HG03460 (cell line): Measurements from ENCODE around the gene UBQLNL.
A peak's percentile ranks its signal among the peaks of the same experiment; 100 is the strongest.

Experiments used
- ATAC-seq: cut with Tn5 transposase; IDR thresholded peaks from one replicate; pipeline ENCODE4 v1.9.1; 2021; ENCODE audit not compliant: unreplicated experiment

The UBQLNL gene, protein sequence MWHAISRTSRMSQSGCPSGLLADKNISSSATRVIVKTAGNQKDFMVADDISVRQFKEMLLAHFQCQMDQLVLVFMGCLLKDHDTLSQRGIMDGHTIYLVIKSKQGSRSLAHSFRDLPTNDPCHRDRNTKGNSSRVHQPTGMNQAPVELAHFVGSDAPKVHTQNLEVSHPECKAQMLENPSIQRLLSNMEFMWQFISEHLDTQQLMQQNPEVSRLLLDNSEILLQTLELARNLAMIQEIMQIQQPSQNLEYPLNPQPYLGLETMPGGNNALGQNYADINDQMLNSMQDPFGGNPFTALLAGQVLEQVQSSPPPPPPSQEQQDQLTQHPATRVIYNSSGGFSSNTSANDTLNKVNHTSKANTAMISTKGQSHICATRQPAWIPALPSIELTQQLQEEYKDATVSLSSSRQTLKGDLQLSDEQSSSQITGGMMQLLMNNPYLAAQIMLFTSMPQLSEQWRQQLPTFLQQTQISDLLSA

DNA sequence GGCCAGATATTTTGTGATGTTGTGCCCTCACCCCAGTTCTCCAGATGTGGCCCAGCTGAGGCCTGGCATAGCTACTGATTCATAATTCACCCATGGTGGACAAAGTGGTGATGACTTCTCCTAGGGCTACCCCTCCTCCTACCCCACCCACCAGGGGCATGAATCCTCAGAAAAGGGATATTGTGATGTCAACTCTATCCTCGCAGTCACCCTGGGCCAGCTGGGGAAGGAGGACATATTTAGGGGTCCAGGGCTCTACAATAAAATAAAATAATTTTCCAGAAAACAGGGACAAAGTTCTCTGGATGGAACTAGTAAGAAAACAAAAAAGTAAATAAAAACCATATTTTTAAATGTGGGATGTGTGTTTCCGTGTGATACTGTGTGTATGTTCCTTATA lies at the start of gene UBQLNL:
UBQLNL (minus strand) TSS at position 101 of the 400 bp plus-strand sequence. CDS start 258 bp downstream, outside the sequence.
- ATAC-seq: no peak

DNA sequence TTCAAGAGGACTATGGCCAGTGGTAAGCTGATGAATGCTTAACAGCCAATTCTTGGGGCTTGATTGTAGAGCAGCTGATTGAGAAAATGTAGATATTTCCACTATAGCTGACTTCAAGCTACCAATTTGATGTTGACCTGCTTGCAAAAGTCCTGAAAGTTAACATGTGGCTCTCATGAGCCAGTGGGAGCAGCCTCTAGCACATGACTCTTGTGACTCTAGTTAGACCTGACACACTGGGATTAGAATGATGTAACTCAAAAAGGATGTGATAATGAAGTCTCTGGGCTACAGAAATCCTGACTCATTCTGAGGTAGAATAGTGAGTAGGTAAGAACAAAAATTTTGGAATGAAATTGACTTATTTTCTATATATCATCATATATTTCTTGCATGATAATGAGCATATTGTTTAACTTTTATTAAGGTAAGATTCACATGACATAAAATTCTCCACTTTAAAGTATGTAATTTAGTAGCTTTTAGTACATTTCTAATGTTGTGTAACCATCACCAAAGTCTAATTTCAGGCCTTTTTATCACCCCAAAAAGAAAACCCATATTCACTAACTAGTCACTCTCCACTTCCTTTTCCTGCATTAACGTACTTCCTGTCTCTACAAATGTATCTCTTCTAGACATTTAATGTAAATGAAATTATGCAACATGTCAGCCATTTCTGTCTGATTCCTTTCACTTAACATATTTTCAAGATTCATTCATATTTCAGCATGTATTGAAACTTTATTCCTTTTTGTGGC lies 47.9 kb upstream of the UBQLNL start:
- no peak for ATAC-seq

DNA sequence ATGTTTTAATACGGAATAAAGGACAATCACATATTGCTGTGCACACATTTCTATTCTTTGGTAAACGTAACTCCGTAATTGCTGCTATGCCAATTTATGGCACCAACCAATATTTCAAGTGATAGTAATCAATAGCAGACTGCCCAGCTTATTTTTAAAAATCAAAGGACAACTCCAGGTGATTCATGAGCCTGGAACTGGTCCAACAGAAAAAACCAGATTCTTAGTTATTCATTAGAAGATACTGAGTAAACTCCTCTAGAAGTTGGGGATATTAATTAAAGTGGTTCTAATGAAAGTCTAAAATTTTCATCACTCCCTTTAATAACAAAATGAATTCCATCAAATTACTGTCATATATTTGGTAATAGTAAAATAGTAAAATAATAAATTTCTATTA lies 41.3 kb upstream of the UBQLNL start:
- ATAC-seq: no peak

DNA sequence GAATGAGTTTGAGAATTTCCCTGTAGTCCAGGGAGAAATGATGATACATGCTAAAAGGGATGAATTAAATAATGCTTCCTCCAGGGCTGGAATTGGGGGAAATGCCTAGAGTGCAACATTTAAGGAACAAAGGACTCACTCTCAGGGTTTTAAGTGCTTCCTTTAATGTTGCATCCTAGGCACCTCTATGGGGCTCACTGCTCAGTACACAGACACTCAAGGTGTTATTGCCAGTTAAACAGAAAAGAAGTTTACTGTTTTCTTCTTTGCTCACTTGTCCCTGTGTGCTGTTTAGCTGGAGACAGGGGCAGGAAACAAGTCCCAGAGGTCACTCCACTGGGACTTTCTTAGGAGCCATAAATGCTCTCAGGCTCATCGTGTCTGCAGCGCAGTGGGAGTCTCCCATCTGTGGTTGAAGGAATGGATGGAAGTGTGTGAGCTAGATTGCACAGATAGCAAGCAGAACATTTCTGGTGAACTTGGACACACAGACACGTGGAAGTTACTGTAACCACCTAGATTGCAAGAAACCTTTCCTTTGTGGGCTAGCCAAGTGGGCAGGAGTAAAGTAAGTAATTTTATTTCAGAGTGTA lies 40.2 kb upstream of the UBQLNL start:
- no peak for ATAC-seq

DNA sequence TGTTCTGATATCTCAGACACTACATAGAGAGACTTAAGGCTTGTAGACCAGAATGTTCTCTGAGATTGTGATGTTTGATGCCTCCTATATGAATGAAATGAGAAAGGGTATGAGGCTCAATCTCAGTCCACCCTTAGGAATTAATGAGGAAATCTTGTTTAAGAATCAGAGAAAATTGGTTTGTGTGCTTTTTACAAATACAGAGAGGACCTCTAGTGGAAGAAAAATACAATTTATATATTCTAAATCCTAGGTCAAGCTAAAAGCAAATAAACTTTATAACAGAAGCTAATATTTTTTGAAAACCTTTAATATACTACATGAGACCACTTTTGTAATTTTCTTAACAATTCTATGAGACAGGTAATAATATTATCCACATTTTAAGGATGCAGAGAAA lies 36.8 kb upstream of the UBQLNL start:
- no peak for ATAC-seq

DNA sequence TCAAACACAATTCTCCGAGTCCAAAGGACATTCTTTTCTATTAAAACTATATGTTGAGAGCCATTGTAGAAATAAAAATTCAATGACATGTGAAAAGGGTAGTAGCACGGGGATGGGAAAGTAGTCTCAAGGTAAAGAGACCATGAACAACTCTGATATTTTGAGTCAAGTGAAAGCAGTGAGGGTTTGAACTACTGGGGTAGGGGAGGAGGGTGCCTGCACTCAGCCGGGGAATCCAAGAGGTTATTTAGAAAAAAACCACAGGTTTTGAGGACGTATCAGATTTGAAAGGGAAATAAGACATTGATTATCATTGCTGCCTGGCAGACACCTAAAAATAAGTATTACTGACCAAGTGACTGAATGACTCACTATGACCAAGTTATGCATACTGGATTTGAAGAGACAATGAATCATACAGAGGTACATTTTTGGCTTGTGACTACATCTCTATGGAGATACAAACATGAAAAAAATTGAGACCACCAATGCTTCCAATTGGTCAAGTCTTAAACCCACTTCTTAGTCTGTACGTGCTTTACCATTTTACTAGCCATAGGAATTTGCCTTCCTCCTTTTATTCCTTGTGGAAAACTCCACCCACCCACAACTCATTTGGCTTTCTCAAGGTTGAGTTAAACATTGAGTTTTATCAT lies 34.1 kb upstream of the UBQLNL start:
- peak; percentile 46 for ATAC-seq

DNA sequence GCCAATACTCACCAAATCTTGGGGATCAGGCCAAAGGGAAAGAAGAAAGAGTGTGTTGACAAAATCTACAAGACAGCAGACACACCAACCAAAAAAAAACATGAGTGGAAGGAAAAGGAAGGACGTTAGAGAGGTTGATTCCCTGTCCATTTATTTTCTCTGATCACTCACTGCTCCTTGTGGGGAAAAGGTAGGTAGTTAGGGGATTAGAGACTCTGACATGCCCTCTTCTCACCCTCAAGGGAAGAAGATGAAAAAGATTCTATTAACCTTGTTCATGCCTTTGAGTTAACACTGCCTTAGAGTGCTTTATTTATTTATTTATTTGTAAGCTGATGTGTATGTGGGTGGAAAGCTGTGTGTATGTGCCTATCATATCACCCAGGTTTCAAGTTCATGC lies 31.9 kb upstream of the UBQLNL start, which contains the start of gene OR52H1:
OR52H1 (minus strand) TSS at position 101 of the 400 bp plus-strand sequence. CDS start 3,035 bp downstream, outside the sequence.
- ATAC-seq: no peak

DNA sequence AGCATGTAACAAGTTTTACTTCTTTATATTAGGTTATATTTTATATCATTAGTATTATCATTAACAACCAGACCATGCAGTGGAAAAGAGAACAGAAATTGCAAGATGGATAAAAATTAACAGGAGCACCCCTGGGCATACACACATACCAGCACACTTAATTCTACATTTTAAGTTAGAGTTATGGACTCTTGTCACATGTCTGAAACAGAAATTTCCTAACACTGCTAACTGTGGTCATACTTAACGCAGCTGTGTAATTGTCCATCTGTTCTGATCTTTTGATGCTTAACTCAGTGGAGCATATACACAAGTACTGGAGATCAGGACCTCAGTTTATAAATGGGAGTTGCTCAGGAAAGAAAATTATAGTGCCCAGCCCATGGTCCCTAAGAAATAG lies 31.5 kb upstream of the UBQLNL start:
- ATAC-seq: peak; percentile 82

DNA sequence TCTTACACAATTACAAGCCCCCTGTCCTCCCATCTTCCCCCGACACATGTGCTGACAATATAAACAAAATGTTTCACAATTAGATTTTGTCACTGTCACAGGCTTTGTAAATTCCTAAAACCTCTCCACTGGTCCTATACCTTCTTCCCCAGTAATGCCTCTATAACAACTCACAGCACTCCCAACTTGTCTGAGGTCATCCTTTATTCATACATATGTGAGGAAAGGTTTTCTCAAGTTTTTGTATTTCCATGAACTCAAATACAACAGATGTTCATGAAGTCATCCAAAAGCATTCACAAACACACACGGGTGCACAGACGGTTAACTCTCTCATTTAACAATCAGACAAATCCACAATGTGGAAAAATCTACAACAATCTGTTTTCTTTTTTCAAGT lies 30.0 kb upstream of the UBQLNL start:
- ATAC-seq: no peak

DNA sequence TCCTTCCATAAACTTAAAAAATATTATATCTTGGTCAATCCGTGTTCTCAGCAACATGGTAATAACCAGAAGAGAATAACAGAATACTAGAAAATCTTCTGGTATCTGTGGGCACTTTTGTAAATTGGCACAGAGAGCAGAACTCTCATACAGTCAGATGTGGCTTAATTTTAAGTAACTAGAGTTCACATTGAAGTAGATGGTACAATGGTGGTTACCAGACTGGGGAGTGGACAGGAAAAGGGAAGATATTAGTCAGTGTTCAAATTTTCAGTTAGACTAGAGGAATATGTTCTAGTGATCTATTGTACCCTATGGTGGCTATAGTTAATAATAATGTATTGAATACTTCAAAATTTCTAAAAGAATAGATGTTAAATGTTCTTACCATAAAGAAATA lies 24.9 kb upstream of the UBQLNL start:
- no peak for ATAC-seq

DNA sequence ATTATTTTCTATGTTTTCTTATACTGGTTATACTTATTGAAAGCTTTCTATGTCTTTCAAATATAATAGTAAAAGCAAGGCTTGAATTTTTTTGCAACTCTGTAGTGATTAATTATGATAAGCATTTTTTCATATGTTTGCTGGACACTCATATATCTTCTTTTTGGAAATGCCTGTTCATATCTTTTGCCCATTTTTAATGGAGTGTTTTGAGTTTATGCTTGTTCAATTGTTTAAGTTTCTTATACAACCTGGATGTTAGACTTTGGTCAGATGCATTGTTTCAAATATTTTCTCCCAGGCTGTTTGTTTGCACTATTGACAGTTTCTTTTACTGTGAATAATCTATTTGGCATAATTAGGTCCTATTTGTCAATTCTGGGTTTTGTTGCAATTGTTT lies 20.0 kb upstream of the UBQLNL start:
- ATAC-seq: no peak

DNA sequence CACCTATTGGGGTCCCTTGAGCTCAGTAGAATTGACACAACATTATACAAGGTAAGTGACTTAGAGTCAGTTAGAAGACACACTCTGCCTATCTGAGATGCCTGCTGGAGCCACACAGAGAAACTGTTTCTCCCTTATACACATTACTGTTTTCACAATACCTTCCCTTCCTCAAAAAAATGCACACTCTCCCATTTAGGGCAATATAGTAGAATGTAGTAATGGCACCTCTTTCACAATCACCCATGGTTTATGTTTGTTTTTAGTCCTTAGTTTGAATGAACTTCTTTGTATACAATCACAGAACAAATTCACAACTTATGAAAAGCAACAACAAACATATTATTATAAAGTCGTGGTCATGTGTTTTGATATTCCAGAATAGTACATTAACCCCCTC lies 17.5 kb upstream of the UBQLNL start:
- no peak for ATAC-seq

DNA sequence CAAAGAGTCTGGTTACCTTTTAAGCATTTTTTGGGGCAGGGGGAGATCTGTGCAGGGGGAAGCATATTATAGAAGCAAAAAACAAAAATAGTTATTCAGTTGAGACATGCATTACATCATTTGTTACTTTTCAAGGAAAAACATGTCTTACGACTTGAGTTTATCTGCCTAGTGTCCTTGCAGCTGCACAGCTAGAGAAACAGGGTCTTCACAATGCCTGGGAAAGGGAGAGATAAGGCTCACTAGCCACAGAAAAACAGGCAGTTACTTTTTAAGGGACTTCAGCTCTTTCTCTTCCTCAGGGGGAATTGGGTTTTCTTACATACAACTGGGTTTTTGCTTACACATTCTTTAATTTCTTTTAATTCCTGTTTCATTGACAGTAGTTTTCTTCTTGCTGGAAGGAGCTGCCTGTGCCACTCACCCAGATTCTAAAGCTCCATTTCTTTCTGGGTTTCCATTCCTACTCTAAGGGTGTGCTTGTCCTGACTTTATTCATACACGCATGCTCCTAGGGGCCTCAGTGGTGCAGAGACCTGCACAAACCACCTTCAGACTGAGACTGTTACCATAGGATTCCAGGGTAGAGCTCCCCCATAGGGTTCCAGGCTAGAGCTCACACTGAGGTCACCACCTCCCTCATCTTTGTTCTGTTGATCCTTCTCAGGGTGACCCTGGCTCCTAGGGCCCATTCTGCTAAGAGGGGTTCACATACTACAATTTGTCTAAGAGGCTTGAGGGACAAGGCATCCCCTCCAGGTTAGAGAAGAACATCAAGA lies 14.7 kb upstream of the UBQLNL start:
- no peak for ATAC-seq

DNA sequence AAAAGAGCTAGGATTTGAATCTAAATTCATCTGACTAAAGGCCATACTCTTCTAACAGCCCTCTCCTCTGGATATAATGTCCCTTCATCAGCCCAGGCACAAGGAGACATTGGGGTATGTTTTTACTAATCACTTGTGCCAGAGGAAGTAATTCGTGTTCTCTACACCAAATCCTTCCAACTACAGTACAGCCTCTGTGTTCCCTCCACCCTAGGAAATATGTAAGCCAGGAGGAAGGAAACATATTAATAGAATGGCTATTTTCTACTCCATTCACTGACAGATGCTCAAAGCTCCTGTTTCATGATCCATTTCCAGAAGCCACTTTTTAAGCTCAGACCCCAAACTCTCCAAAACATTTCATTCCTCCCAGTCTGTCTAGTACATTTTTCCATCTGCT lies 12.0 kb upstream of the UBQLNL start:
- no peak for ATAC-seq

DNA sequence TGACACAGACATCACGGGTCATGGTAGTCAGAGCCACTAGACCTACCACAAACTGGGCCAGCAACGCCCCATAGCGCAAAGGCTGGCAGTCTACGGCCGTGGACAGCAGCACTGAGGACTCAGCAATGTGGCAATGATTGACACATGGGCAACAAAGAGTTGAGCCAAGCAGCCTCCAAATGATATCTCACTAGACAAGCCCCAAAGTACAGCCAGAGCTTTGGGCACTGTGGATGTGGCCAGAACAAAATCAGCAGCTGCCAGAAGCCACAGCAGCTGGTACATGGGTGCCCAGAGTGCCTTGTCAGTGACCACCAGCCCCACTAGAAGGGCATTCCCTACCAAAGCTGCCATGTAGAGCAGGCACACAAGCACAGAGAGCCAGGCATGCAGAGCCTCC lies 11.2 kb upstream of the UBQLNL start:
- no peak for ATAC-seq

DNA sequence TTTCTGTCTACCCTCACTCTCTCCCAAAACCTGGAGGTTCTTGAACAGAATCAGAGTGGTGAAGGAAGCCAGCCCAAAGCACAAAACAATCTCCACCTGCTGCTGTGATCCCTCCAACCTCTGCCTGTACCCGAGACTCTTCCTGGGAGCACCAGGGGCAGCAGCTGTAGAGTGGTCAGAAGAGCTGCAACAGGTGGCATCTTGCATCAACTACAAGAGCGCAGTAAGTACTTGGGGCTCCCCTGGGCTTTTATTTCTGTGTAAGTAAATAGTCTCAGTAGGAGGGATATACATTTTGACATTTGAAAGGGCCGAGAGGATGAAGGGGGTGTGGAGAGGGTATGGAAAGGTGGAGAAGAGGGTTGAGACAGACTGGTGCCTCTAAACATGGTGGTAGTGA lies 8.3 kb upstream of the UBQLNL start:
- no peak for ATAC-seq

DNA sequence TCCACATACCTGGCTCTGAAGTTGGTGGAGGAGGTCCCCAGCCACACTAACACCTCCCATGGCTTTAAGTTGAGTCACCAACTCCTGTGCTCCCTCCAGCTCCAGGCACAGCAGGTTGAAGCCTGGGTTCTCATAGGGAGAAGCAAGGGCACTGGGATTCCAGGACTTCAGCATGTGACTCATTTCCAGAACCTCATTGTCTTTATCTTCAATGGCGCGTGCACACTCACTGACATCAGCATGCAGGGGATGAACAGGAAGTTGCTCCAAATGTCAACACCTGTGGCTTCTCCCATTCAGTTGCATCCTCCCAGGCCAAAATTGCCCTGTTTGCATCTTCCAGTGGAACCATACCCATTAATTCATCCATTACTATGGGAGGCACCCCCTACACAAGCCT lies 5.8 kb upstream of the UBQLNL start:
- ATAC-seq: no peak

DNA sequence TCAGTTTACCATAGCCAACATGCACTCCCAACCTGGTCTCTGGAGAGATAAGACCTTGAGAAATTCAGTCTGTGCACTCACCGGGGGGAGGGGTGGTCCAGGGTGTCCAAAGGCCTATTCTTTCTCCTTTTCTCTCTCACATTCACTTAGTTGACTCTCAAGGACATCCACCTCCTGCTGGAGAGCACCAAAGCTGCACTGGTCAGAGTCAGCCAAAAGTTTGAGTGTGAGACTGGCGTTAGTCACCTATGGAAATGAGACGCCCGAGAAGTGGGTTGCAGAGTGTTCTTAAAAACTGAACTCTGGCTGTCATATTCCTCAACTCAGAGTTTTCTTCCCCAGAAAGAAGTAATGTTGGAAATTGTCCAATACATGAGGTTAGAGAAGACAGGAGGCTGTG lies 5.0 kb upstream of the UBQLNL start:
- ATAC-seq: no peak

DNA sequence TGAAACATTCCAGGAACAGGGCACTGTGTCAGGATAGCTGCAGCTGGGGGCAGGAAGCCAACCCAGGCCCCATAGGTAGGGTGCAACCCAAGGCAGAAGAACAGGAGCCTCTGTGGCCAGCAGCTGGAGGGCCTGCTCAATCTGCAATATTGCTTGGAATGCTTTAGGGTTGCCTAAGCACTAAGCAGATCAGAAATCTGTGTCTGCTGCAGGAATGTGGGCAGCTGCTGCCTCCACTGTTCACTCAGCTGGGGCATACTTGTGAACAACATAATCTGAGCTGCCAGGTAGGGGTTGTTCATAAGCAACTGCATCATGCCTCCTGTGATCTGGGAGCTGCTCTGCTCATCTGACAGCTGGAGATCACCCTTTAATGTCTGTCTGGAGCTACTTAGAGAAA lies 1.7 kb downstream of the UBQLNL start:
- ATAC-seq: no peak

DNA sequence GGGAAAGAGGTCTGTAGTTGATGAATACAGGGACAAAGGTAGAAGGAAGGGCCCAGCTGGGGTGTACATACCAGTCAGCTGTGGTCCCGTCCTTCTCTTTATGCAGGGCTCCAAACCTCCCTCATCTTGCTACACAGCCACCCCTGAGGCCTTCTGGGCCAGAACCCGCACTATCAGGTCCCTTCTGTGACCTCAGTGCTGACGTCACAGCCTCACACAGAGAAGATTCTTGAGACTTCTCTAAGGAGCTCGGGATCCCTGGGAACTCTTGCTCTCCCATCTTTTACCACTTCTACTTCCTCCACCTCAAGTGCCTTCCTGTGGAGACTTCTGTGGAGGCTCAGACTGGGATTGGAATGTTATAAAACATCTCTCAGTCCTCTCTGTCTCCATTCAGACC lies 6.7 kb downstream of the UBQLNL start, which contains the start of gene UBQLN3:
UBQLN3 (minus strand) TSS at position 155 of the 400 bp plus-strand sequence. CDS start 399 bp downstream, outside the sequence.
- ATAC-seq: no peak
